Activated gamma-delta T cell treated with Interleukin-2 at 50 U/mL for 16 hours (primary cell): ENCODE measurements around the gene FAM221B.

Experiments used
- DNase-seq: peaks from one replicate; pipeline ENCODE4 v3.0.0-alpha.2; 2020

FAM221B gene

DNA sequence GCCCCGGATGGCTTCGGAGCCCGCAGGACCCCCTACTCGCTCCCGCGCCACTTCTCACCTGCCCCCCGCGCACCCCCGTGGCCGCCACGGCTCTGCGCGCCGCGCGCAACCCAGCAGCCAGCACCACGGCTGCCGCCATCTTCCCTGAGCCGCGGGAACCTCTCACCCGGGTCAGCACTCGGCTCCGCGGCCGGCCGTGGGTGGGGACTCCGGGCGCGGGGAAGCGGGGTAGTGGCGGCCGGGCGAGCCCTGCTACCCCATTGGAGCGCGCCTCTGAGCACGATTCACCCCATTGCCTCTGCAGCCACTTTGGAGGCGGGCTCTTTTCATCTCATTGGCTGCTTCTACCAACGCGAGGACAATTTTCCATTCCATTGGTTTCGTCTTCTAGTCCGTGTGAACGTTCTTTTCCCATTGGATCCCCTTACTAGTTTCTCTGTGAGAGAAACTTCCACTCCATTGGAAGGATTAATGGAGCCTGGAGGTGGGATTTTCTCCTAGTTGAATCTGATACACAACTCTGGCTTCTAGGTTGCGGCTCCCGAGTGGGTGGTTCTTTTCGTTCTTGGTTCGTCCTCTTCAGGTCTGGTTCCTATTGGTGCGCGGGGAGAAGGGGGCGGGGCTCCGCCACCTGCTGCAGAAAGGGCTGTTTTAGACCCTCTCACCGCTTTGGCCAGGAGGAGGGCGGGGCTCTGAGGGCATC is 13.5 kb downstream of the FAM221B start, which contains the start of gene HINT2:
Gene HINT2, minus strand, starts transcription at position 202 of the 703 bp plus-strand sequence. Its CDS starts 63 bp downstream, at position 139.
- DNase-seq = peak; percentile 98

DNA sequence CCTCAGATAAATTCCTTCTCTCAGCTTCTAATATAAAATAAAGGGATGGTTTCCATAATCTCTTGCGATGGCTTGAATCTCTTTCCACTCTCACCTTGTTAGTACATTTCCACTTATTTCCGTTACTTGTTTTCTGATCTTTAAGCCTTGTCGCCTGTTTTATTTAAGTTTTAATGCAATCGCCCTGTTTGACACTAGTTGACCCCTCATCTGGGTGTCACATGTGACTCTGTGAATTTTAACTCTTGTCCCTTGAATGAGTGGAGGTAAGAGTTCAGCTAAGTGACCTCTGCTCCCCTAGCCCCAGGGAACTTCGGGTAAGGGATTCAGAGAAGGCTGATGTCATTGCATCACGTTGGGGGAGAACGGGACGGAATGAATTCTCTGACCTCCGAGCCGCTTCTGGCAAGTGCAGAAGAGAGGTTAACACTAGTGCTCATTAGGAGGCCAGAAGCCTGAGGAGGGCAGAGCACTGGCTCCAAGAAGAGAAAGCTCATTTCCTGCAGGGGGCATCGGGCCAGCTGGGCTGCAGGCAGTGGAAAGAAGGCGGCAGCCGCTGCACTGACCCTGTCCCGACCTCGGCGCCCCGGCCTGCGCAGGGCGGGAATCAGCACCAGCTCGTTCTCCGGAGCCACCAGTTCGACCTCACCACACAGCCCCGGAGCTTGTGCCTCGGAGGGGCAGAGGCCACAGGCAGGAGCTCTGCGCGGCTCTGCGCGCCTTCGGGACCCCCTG is 14.3 kb downstream of the FAM221B start:
- peak; percentile 36 for DNase-seq

GRCh38 chr9:35813434-35814105 is 15.0 kb downstream of the FAM221B start:
- no peak for DNase-seq

- DNase-seq = peak; percentile 93
Observed at GRCh38 chr9:35812025-35812602, 16.4 kb downstream of the FAM221B start, which contains the start of gene SPAG8. Gene SPAG8 (minus strand): TSS chr9:35812262. CDS start chr9:35812147, 115 bp downstream.

GRCh38 chr9:35811381-35812024 is 17.0 kb downstream of the FAM221B start:
- DNase-seq = no peak

DNA sequence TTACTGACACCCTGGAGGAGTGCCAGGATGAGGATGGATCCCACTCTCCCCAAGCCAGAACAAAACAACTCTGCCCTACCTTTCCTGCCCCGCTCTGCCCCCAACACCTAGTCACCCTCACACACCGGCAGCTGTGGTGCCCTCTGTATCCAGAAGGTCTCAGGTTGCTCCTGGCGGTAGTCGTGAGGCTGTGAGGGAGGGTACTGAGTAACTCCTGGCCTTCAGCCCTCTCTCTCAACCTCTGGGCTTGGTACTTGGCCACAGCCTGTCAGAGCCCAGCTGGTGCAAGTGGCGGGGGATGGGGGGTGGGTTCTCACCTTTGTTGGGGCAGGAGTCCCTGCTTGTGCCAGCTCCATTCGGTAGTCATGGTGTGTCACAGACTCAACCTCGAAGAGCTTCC is 18.4 kb downstream of the FAM221B start:
- DNase-seq = no peak

DNA sequence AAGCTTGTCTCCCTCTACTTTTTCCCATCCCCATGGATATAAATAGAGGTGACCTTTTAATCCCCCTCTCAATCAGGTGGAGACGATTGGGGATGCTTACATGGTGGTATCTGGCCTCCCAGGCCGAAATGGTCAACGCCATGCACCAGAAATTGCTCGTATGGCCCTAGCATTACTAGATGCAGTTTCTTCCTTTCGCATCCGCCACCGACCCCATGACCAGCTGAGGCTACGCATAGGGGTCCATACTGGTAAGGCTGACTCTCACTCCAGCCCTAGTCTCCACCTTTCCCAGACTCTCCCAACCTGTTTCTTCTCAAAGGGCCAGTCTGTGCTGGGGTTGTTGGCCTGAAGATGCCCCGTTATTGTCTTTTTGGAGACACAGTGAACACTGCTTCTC is 20.1 kb downstream of the FAM221B start:
- no peak for DNase-seq

DNA sequence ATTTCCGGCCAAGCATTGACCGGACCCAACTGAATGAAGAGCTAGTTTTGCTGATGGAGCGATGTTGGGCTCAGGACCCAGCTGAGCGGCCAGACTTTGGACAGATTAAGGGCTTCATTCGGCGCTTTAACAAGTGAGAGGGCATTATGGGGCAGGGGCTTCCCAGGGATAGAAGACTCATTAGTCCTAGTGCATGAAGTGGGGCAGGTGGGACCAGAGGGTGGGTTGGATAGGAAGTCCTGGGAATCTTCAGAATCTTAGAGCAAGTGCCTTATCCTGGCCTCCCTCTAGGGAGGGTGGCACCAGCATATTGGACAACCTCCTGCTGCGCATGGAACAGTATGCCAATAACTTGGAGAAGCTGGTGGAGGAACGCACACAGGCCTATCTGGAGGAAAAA is 22.4 kb downstream of the FAM221B start:
- no peak for DNase-seq

GRCh38 chr9:35801328-35802128 is 27.0 kb downstream of the FAM221B start:
- DNase-seq = no peak

DNA sequence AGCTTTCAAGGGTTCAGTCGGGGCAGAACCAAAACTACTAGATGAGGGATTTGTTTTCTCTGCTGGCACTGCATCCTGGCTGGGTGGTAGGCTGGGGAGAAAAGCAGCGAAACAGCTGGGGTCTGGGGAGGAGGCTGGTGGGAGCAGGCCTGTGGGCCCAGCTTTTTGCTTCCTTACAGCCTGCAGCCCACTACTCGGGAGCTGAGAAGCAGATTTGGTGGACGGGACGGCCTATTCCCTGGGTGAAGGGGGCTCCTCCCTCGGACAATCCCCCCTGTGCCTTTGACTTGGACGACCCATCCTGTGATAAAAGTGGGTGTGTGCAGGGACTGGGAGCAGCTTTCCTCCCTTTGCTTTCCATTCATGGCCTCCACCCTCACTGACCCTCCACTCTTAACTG is 28.0 kb downstream of the FAM221B start:
- DNase-seq = no peak

DNA sequence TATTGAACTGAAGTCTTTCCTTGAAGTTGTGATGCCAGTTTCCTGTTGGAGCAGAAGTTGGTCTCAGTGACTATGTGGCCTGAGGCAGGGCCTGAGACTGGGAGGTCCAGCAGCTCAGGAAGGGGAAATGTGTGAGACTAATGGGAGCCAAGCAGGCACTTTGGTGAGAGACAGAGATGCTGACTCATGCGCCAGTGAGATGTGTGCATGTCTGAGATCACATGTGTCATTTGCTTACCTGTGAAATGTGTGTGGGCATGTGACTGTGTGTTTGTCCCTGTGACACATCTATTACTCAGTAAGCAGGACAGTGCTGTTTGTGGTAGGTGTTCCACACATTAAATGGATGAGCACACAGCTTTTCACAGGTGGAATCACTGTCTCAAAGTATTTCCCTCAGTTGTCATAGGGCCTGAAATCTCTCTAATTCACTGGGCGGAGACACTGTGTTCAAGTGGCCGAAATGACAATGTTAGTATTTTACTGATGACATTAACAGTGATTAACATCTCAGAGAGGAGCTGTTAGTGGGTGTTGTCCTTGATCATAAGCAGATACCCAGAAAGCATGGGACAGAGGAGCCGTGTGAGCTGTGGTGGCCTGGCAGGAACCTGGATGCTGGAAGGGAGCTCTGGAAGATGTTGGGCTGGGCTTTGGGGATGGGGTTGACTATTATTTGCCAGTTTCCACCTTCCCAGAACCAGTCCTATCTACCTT is 29.7 kb downstream of the FAM221B start:
- no peak for DNase-seq

DNA sequence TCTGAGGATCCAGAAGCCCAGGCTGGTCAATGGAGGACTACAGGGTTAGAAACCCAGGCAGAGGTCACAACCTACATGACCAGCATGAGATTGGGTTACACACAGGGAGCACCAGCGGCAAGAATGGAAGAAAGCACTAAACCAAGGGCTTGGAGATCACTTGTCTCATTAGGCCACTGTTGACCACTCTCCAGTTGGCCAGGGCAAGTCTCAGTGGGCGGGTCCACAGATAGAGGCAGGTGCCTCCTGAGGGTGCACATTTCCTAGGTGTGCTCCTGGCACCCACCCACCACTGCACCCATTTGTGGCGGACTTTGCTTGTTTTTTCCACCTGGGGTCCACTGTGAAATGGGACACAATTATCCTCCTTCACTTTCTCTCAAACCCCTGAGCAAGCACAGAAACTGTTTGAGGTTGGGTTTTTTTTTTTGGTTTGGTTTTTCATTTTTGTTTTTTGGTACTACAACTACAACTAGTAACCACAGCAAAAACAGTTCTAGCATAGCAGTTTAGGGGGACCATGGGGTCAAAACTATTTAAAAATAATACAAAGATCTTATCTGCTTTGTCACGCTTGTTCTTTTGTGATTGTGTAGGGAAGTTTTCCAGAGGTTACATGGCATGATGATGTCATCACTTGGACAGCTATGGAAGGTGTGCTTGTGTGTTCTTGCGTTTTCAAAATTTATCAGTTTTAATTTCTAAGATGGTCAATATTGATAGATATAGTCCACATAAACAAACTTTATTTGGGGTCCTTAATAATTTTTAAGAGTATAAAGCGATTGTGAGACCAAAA is 31.0 kb downstream of the FAM221B start:
- no peak for DNase-seq

GRCh38 chr9:35795695-35796094 is 32.8 kb downstream of the FAM221B start:
- DNase-seq = no peak

GRCh38 chr9:35793461-35793860 is 35.1 kb downstream of the FAM221B start:
- DNase-seq = no peak

DNA sequence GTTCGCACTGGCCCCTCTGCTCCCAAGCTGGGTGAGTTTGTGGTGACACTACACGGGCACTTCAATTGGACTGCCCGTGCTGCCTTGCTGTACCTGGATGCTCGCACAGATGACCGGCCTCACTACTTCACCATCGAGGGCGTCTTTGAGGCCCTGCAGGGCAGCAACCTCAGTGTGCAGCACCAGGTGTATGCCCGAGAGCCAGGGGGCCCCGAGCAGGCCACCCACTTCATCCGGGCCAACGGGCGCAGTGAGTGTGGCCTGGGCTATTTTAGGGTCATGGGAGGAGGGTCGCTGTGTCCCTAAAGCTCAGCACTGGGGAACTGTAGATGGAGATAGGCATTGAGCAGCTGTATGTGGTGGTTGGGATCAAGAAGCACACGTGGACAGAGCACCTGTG is 35.7 kb downstream of the FAM221B start:
- no peak for DNase-seq

GRCh38 chr9:35792024-35792813 is 36.3 kb downstream of the FAM221B start:
- no peak for DNase-seq

GRCh38 chr9:35791297-35791921 is 37.1 kb downstream of the FAM221B start, which contains the start of gene NPR2:
Gene NPR2 (plus strand): TSS chr9:35791591. CDS start chr9:35792409, 818 bp downstream.
- no peak for DNase-seq

GRCh38 chr9:35790385-35791296 is 37.9 kb downstream of the FAM221B start:
- peak; percentile 53 for DNase-seq
